LoVo (cell line): ENCODE data around the gene NUP210L.
"Not testable (repeated sequence)": the region's sequence is repeated elsewhere in the genome, so short reads cannot be mapped to it uniquely, and the experiment has no call there.

Experiments
- DNase-seq: peaks from one replicate; pipeline ENCODE4 v3.0.0-alpha.2; 2016; ENCODE audit warnings: low spot score

Gene NUP210L

GRCh38 chr1:154097873-154098272 lies 57.0 kb downstream of the NUP210L start:
- no peak for DNase-seq

- no peak for DNase-seq
Measured at GRCh38 chr1:154095456-154096060, 59.3 kb downstream of the NUP210L start.

GRCh38 chr1:154094411-154094810 lies 60.5 kb downstream of the NUP210L start:
- no peak for DNase-seq

- DNase-seq: no peak
Measured at GRCh38 chr1:154093699-154094098, 61.2 kb downstream of the NUP210L start.

GRCh38 chr1:154091706-154092105 lies 63.2 kb downstream of the NUP210L start:
- no peak for DNase-seq

- no peak for DNase-seq
Measured at GRCh38 chr1:154087574-154087973, 67.3 kb downstream of the NUP210L start.

- not testable (repeated sequence) for DNase-seq
Measured at GRCh38 chr1:154083057-154083456, 71.8 kb downstream of the NUP210L start.

GRCh38 chr1:154081386-154082126 lies 73.3 kb downstream of the NUP210L start:
- DNase-seq: no peak

- DNase-seq: no peak
Measured at GRCh38 chr1:154076413-154076812, 78.5 kb downstream of the NUP210L start.

- no peak for DNase-seq
Measured at GRCh38 chr1:154075746-154076145, 79.1 kb downstream of the NUP210L start.

- DNase-seq: no peak
Measured at GRCh38 chr1:154062309-154062708, 92.6 kb downstream of the NUP210L start.

- DNase-seq: not testable (repeated sequence)
Measured at GRCh38 chr1:154047436-154047835, 107.4 kb downstream of the NUP210L start.

GRCh38 chr1:154033697-154034096 lies 121.2 kb downstream of the NUP210L start:
- not testable (repeated sequence) for DNase-seq

- DNase-seq: no peak
Measured at GRCh38 chr1:154019940-154020339, 134.9 kb downstream of the NUP210L start.

- no peak for DNase-seq
Measured at GRCh38 chr1:154019269-154019668, 135.6 kb downstream of the NUP210L start.

GRCh38 chr1:154014154-154014907 lies 140.5 kb downstream of the NUP210L start:
- peak; percentile 42 for DNase-seq

GRCh38 chr1:154012543-154012942 lies 142.3 kb downstream of the NUP210L start:
- not testable (repeated sequence) for DNase-seq

- DNase-seq: no peak
Measured at GRCh38 chr1:154012129-154012528, 142.7 kb downstream of the NUP210L start.

GRCh38 chr1:154006136-154006535 lies 148.7 kb downstream of the NUP210L start:
- no peak for DNase-seq

- DNase-seq: no peak
Measured at GRCh38 chr1:154000420-154000819, 154.5 kb downstream of the NUP210L start.

- DNase-seq: not testable (repeated sequence)
Measured at GRCh38 chr1:153996882-153997281, 158.0 kb downstream of the NUP210L start.

- DNase-seq: no peak
Measured at GRCh38 chr1:153995640-153996039, 159.2 kb downstream of the NUP210L start.

GRCh38 chr1:153995202-153995601 lies 159.7 kb downstream of the NUP210L start:
- DNase-seq: no peak
